Left lung (tissue), 10 donors: ENCODE data around the gene TMTC2. TPM values are rescaled to one million over a fixed set of nuclear protein-coding genes. Genes with fewer than 3 reads are reported as not detected.

Experiments used
- ATAC-seq: fragments of 200-7000 bp; cut with Tn5 transposase; one replicate; pipeline ENCODE4 v1.9.1; 2020; ENCODE audit warnings: moderate library complexity
- DNase-seq, 4 donors: peaks; one replicate each; pipeline ENCODE4 v3.0.0-alpha.2; 2013 to 2020
- H3K27ac ChIP-seq, 2 donors: fragments of 200-600 bp; sonication (generic) in 1 of 2; one replicate each; pipeline versions ENCODE4 v1.5.0 to v1.8.0; 2020 to 2021
- H3K27me3 ChIP-seq, 2 donors: fragments of 200-600 bp; sonication (generic) in 1 of 2; one replicate each; pipeline versions ENCODE4 v1.5.0 to v1.8.0; 2020 to 2021
- H3K36me3 ChIP-seq, 2 donors: fragments of 200-600 bp; sonication (generic) in 1 of 2; one replicate each; pipeline versions ENCODE4 v1.5.0 to v1.8.0; 2020 to 2021
- H3K4me1 ChIP-seq, 2 donors: fragments of 200-600 bp; one replicate each; pipeline ENCODE4 v1.8.0; 2021
- H3K4me3 ChIP-seq, 2 donors: fragments of 200-600 bp; sonication (generic) in 1 of 2; one replicate each; pipeline versions ENCODE4 v1.5.0 to v1.8.0; 2020 to 2021; ENCODE audit warnings: mild to moderate bottlenecking in 1 of 2
- H3K9me3 ChIP-seq, 2 donors: fragments of 200-600 bp; sonication (generic) in 1 of 2; one replicate each; pipeline versions ENCODE4 v1.5.0 to v1.8.0; 2020 to 2021
- CTCF ChIP-seq, 2 donors: fragments of 200-600 bp; sonication (generic) in 1 of 2; IDR thresholded peaks; one replicate each; pipeline versions ENCODE4 v1.5.0 to v1.8.0; 2021; ENCODE audit warnings: antibody characterized with exemption in 2 of 2
- intact Hi-C, 2 donors: fragments of 100-400 bp; cut with DNase I; formaldehyde crosslinking; loops; one replicate each; pipeline versions ENCODE4 v1.11.2 to v1.14.2; 2022
- polyA plus RNA-seq, 6 donors: library from polyadenylated mRNA; unstranded; fragments of 120-200 nt; gene quantifications; one replicate each; pipeline ENCODE4 v1.2.1, GENCODE V29; 2013; ENCODE audit not compliant: insufficient read length in 6 of 6
- total RNA-seq, 2 donors: library from RNA; stranded (reverse); fragmentation: NEBNext Ultra II Directional; extraction: Animal tissue kit (Norgen Biotek cat#: 25700); gene quantifications; one replicate each; pipeline ENCODE4 v1.2.1, GENCODE V29; 2021
- donor health status: DM: no; HTN: yes; CAD: no.
- donor health status: DM: no; HTN: no; CAD: no.

The TMTC2 gene
- total and polyA plus RNA-seq, 8 donors, result 17.2 to 46.1 (median 39.3) TPM

- H3K4me1 ChIP-seq, result no peaks in the 10 kb centered on the region
- TF ChIP-seq CTCF (IDR thresholded peaks at IDR 0.05), result no peak
- no peaks in the 10 kb centered on the region for H3K36me3 ChIP-seq
- no peak overlapping the region for H3K4me3 ChIP-seq
- no peak overlapping the region for H3K27ac ChIP-seq
- H3K27me3 ChIP-seq, result no peaks in the 10 kb centered on the region
- DNase-seq, result no peak
- no peak for ATAC-seq
- intact Hi-C loops, result no loop called here
- no peaks in the 10 kb centered on the region for H3K9me3 ChIP-seq
Measured at GRCh38 chr12:82872088-82872487, 185.4 kb downstream of the TMTC2 start.

- Histone ChIP-seq H3K27ac (no peak overlapping the region), H3K36me3 (no peaks in the 10 kb centered on the region), H3K4me1 (no peaks in the 10 kb centered on the region), H3K4me3 (no peak overlapping the region), H3K9me3 (no peaks in the 10 kb centered on the region), H3K27me3 (no peaks in the 10 kb centered on the region)
- intact Hi-C loops, result no loop called here
- no peak for DNase-seq
- no peak for TF ChIP-seq CTCF (IDR thresholded peaks at IDR 0.05)
- ATAC-seq, result no peak
Measured at GRCh38 chr12:82873309-82873708, 186.6 kb downstream of the TMTC2 start.

GRCh38 chr12:82873951-82874350 lies 187.2 kb downstream of the TMTC2 start:
- H3K4me3 ChIP-seq, result no peak overlapping the region
- no peak overlapping the region for H3K27ac ChIP-seq
- H3K9me3 ChIP-seq, result no peaks in the 10 kb centered on the region
- no peaks in the 10 kb centered on the region for H3K27me3 ChIP-seq
- intact Hi-C loops, result no loop called here
- no peak for ATAC-seq
- no peaks in the 10 kb centered on the region for H3K36me3 ChIP-seq
- DNase-seq, result no peak
- TF ChIP-seq CTCF (IDR thresholded peaks at IDR 0.05), result no peak
- no peaks in the 10 kb centered on the region for H3K4me1 ChIP-seq

GRCh38 chr12:82874945-82875344 lies 188.2 kb downstream of the TMTC2 start:
- Histone ChIP-seq H3K27ac (no peak overlapping the region), H3K4me3 (no peak overlapping the region), H3K36me3 (no peaks in the 10 kb centered on the region), H3K27me3 (no peaks in the 10 kb centered on the region), H3K4me1 (peaks cover 0 to under 1% of the 10 kb centered on the region in 2 donors), H3K9me3 (no peaks in the 10 kb centered on the region)
- no peak for TF ChIP-seq CTCF (IDR thresholded peaks at IDR 0.05)
- intact Hi-C loops, result no loop called here
- ATAC-seq, result peak; percentile 56
- DNase-seq, result no peak

- TF ChIP-seq CTCF (IDR thresholded peaks at IDR 0.05), result no peak
- DNase-seq (no peak), ATAC-seq (no peak)
- no peaks in the 10 kb centered on the region for H3K36me3 ChIP-seq
- peaks cover 4 to 7% of the 10 kb centered on the region in 2 donors for H3K4me1 ChIP-seq
- intact Hi-C loops, result no loop called here
- H3K9me3 ChIP-seq, result no peaks in the 10 kb centered on the region
- H3K4me3 ChIP-seq, result no peak overlapping the region
- H3K27me3 ChIP-seq, result no peaks in the 10 kb centered on the region
- H3K27ac ChIP-seq, result no peak overlapping the region
Measured at GRCh38 chr12:82876075-82876474, 189.4 kb downstream of the TMTC2 start.
